Activated CD4-positive, alpha-beta T cell treated with anti-CD3 and anti-CD28 coated beads, Interleukin-2, amount 10 ng/mL, durations not matched to agents 24 days and 14 days (primary cell): ENCODE data around the gene TOB1. TPM values are rescaled to one million over a fixed set of nuclear protein-coding genes. Genes with fewer than 3 reads are reported as not detected.
"Not testable (repeated sequence)": the region's sequence is repeated elsewhere in the genome, so short reads cannot be mapped to it uniquely, and the experiment has no call there.

Source experiments
- DNase-seq: peaks from one replicate; pipeline ENCODE4 v3.0.0; 2022
- H3K27ac Mint-ChIP-seq: one replicate; pipeline ENCODE4 v1.8.0; 2022; ENCODE audit warnings: mild to moderate bottlenecking, mixed read lengths
- H3K27me3 Mint-ChIP-seq: one replicate; pipeline ENCODE4 v1.8.0; 2022; ENCODE audit warnings: mixed read lengths
- H3K36me3 Mint-ChIP-seq: one replicate; pipeline ENCODE4 v1.8.0; 2022; ENCODE audit warnings: low read depth, mild to moderate bottlenecking, mixed read lengths
- H3K4me1 Mint-ChIP-seq: one replicate; pipeline ENCODE4 v1.8.0; 2021; ENCODE audit warnings: mixed read lengths
- H3K4me3 Mint-ChIP-seq: one replicate; pipeline ENCODE4 v1.8.0; 2022; ENCODE audit warnings: mild to moderate bottlenecking, moderate library complexity, mixed read lengths
- H3K9me3 Mint-ChIP-seq: one replicate; pipeline ENCODE4 v1.8.0; 2021; ENCODE audit warnings: mixed read lengths
- intact Hi-C: fragments of 100-400 bp; cut with micrococcal nuclease; formaldehyde crosslinking; loops from one replicate; pipeline ENCODE4 v1.15.1; 2023
- total RNA-seq: library from RNA; stranded (reverse); gene quantifications from 2 replicates; pipeline ENCODE4 v1.2.3, GENCODE V29; 2022

TOB1 gene
- total RNA-seq, 1 donor from 2014 or later, result 30.1 TPM

DNA sequence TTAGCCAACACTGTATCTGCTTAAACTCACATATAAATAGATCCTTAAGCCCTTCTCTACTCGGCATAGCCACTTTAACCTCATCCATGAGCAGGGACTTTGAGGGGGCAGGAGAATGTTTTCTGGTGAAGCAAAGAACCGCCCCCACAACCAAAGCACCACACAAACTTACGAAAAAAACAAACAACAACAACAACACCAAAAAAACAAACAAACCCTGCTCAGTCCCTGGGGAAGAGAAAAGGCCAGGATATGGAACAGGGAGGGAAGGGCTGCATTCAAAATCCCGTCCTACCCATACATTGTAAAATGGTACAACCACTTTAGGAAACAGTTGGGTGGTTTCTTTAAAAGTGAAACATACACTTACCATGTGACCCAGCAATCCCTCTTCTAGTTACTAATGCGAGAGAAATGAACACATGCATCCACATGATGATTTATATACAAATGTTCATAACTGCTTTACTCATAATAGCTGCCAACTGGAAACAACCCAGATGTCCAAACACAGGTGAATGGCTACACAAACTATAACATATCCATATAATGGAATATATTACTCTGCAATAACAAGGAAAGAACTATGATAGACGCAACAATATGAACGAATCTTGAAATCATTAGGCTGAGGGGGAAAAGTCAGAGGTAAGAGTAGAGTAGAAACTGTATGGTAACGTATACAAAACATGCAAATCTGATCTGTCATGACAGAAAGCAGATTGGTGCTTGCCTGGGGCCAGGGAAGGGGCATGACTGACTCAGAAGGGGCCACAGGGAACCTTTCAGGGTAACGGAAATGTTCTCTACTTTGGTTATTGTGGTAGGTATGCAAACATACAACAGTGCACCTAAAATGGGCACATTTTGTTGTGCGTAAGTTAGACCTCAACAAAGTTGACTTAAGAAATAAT is 37.7 kb upstream of the TOB1 start:
- no peaks in the 10 kb centered on the region for H3K9me3 Mint-ChIP-seq
- H3K4me1 Mint-ChIP-seq, result peaks cover 31% of the 10 kb centered on the region
- DNase-seq, result no peak
- H3K27me3 Mint-ChIP-seq, result no peaks in the 10 kb centered on the region
- no peak overlapping the region for H3K4me3 Mint-ChIP-seq
- no peaks in the 10 kb centered on the region for H3K36me3 Mint-ChIP-seq
- intact Hi-C loops, result loop anchor here (5.0 kb wide), 2 partner anchors 37 to 38 kb away; partner anchors contain the start of gene TOB1
- H3K27ac Mint-ChIP-seq, result no peak overlapping the region

DNA sequence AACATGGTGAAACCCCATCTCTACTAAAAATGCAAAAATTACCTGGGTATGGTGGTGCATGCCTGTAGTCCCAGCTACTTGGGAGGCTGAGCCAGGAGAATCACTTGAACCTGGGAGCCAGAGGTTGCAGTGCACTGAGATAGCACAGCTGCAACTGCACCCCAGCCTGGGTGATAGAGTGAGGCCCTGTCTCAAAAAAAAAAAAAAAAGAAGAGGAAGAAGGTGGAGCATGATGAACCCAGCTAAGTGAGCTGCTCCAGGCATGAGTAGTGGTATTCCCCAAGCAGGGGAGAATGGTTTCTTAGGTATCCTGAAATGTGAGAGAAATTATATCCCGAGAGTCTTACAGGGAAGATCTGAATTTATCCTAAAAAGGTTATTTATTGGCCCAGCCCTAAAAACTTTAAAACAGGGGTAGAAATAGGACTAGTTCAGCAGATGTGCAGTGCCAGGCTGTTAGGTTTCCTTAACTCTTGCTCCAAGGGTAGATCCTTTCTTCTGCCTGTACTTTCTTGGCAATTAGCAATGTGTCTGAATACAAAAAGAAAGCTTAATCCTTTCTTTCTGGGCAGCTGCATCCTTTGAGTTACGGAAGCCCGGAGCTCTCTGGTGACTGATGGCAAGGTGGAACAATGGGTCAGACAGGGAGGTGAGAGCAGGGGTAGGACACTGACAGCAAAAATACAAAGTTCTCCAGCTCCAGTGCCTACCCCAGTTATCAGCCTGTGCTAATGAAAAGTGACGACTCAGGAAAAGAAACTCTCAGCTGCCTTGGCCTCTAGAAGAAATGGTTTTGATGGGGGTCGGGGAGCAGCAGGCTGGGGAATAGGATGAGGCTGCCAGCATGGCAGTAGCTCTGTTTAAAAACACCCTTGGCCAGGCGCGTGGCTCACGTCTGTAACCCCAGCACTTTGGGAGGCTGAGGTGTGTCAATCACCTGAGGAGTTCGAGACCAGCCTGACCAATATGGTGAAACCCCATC is 36.5 kb upstream of the TOB1 start:
- peaks cover 25% of the 10 kb centered on the region for H3K4me1 Mint-ChIP-seq
- no peak for DNase-seq
- H3K27me3 Mint-ChIP-seq, result no peaks in the 10 kb centered on the region
- intact Hi-C loops, result loop anchor here (5.0 kb wide), 2 partner anchors 35 to 40 kb away; partner anchors contain the start of gene TOB1
- H3K4me3 Mint-ChIP-seq, result no peak overlapping the region
- H3K9me3 Mint-ChIP-seq, result no peaks in the 10 kb centered on the region
- no peak overlapping the region for H3K27ac Mint-ChIP-seq
- H3K36me3 Mint-ChIP-seq, result no peaks in the 10 kb centered on the region

DNA sequence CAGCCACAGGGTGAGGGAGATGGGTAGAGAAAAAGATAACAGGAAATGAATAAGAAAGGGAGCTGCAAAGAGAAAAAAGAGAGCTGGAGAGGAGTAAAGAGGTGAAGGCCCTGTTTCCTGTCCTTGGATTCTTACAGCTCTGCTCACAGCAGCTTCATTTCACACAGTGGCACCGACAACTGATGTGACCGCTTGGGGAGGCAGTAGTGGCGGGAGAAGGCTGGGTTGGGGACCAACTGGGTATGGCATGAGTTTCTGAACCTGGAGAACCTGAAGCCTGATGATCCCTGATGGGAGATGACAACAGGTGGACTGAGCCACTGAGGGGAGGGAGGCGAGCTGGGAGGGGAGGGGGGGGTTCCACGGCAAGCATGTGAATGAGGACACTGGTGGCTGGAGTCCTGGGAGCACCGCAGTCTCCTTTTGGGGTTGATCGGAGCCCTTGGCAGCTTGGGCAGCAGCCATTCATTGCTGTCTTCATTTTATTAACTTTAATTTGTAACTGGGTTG is 34.3 kb upstream of the TOB1 start:
- no peak overlapping the region for H3K27ac Mint-ChIP-seq
- no peak for DNase-seq
- peaks cover 1% of the 10 kb centered on the region for H3K27me3 Mint-ChIP-seq

DNA sequence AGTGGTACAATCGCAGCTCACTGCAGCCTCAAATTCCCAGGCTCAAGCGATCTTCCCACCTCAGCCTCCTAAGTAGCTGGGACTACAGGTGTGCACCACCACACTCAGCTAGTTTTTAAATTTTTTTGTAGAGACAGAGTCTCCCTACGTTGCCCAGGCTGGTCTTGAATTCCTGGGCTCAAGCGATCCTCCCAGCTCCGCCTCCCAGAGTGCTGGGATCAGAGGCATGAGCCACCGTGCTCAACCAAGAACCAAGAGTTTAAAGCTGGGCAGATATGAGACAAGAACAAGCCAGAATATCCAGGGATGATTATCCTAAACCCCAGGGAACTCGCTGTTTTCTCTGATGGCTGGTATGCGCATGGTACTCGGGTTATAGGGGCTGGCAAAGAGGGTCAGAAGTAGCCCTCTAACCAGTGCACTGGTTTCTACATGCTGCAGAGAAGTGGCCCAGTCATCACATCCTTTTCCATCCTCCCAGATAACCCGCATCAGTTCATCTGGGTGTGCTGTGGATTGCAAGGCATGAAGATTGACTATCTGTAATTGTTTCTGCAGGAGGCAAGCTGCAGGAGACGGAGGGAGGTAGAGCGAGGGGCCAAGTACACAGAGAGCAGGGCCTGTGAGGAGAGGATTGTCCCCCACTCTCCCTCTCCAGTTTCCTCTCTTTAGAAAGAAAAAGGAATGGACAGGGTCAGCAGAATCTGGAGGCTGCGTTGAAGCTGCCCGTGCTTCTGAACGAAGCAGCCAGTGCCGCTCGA is 33.6 kb upstream of the TOB1 start:
- Mint-ChIP-seq H3K4me3 (no peak overlapping the region), H3K27me3 (peaks cover 6% of the 10 kb centered on the region), H3K36me3 (no peaks in the 10 kb centered on the region), H3K4me1 (peaks cover 24% of the 10 kb centered on the region), H3K9me3 (no peaks in the 10 kb centered on the region), H3K27ac (no peak overlapping the region)
- no peak for DNase-seq
- intact Hi-C loops, result loop anchor here (5.0 kb wide), 2 partner anchors 32 to 43 kb away; partner anchors contain the start of gene TOB1

More for the DNA sequence above, 34.3 kb upstream of the TOB1 start:
- no peaks in the 10 kb centered on the region for H3K36me3 Mint-ChIP-seq
- H3K4me1 Mint-ChIP-seq, result peaks cover 24% of the 10 kb centered on the region
- H3K4me3 Mint-ChIP-seq, result no peak overlapping the region
- intact Hi-C loops, result loop anchor here (5.0 kb wide), 2 partner anchors 33 to 42 kb away; partner anchors contain the start of gene TOB1
- H3K9me3 Mint-ChIP-seq, result no peaks in the 10 kb centered on the region

DNA sequence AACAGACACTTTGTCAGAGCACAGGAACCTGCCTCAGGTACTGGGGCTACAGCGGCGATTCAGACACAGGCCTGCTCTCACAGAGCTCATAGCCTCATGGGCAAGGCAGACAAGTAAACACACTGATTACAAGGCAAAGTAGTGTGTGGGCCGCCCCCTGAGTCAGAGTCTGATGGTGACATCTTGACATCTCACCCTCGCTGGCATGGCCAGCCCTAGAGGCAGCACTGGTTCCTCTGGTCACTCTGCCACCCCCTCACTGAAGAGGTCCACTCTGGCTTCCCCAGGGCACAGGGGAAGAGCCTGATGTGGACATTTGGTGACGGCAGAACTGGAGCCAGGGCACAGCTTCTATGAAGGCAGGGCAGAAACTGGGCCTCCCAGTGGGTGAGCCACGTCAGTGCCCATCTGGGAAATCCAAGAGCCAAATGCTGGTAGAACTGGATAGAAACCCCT is 32.9 kb upstream of the TOB1 start:
- Mint-ChIP-seq H3K36me3 (no peaks in the 10 kb centered on the region), H3K27me3 (peaks cover 7% of the 10 kb centered on the region), H3K4me1 (peaks cover 23% of the 10 kb centered on the region), H3K27ac (no peak overlapping the region), H3K4me3 (no peak overlapping the region), H3K9me3 (no peaks in the 10 kb centered on the region)
- DNase-seq, result no peak
- intact Hi-C loops, result no loop called here

DNA sequence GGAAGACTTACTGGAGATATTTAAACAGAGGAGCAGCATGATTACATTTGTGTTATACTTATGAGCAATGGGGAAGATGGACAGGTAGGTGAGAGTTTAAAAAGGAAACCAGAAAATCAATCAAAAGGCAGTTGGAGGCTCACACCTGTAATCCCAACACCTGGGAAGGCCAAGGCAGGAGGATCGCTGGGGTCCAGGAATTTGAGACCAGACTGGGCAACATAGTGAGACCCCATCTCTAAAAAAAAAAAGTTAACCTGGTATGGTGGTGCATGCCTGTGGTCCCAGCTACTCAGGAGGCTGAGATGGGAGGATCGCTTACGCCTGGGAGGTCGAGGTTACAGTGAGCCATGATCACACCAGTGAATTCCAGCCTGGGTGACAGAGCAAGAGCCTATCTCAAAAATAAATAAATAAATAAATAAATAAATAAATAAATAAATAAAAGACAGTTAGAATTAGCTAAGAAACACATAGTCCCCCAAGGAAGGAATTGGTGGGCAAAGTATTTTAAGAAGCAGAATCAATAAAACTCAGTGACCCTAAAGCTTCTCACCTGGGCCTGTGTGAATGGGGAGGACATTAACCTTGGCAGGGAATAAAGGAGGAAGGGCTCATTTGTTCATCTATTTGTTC is 32.3 kb upstream of the TOB1 start:
- Mint-ChIP-seq H3K4me3 (no peak overlapping the region), H3K27me3 (peaks cover 7% of the 10 kb centered on the region), H3K27ac (no peak overlapping the region), H3K9me3 (no peaks in the 10 kb centered on the region), H3K36me3 (no peaks in the 10 kb centered on the region), H3K4me1 (peaks cover 18% of the 10 kb centered on the region)
- intact Hi-C loops, result no loop called here
- DNase-seq, result no peak

DNA sequence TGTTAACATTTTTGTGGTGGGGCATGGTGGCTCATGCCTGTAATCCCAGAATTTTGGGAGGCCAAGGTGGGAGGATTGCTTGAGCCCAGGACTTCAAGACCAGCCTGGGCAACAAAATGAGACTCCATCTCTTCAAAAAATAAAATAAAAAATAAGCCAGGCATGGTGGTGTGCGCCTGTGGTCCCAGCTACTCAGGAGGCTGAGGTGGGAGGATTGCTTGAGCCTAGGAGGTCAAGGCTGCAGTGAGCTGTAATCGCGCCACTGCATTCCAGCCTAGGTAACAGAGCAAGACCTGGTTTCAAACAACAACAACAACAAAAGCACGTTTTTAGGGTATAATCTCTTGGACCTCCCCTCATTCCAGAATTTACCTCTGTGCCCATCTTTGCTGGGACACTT is 28.4 kb upstream of the TOB1 start:
- intact Hi-C loops, H3K27ac Mint-ChIP-seq, H3K9me3 Mint-ChIP-seq, H3K4me1 Mint-ChIP-seq, H3K36me3 Mint-ChIP-seq, H3K4me3 Mint-ChIP-seq, DNase-seq: not testable (repeated sequence)
- peaks cover 15% of the 10 kb centered on the region for H3K27me3 Mint-ChIP-seq

DNA sequence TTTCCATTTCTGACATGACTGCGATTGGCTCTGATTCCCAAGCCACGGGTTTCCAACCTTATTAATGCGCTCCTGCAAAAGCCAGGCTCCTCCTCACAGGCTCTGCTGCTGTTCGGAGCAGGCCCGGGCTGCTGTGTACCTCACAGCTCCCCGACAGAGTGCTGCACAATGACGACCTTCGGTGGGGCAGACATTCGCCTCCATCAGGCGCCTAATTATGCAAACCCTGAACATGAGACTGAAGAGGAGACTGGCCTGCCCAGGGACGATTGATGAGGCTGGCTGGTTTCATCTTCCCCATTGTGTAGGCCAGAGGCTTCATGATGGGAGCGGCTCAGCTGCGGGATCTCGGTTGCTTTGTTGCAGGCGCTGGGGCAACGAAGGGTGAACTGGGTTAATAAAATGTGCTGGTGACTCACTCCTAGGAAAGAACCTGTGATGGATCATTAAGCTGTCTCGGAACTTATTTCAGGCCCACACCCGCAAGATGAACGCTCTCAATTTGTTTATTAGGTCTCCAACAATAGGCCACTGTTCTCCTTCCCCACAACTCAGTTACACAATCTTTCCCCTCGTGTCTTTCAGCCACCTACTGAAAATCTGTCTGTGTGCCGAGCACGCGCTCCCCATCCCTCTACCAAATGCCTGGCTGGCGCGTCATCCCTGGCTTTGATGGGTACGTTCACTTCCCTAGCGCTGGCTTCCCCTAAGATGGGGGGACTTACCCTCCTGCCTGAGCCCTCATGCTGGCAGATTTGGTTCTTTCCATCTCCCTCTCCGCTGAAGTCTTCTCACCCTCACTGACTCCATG is 27.2 kb upstream of the TOB1 start:
- Mint-ChIP-seq H3K4me1 (no peaks in the 10 kb centered on the region), H3K27me3 (peaks cover 18% of the 10 kb centered on the region), H3K9me3 (no peaks in the 10 kb centered on the region), H3K4me3 (no peak overlapping the region), H3K27ac (no peak overlapping the region), H3K36me3 (no peaks in the 10 kb centered on the region)
- intact Hi-C loops, result no loop called here
- no peak for DNase-seq

DNA sequence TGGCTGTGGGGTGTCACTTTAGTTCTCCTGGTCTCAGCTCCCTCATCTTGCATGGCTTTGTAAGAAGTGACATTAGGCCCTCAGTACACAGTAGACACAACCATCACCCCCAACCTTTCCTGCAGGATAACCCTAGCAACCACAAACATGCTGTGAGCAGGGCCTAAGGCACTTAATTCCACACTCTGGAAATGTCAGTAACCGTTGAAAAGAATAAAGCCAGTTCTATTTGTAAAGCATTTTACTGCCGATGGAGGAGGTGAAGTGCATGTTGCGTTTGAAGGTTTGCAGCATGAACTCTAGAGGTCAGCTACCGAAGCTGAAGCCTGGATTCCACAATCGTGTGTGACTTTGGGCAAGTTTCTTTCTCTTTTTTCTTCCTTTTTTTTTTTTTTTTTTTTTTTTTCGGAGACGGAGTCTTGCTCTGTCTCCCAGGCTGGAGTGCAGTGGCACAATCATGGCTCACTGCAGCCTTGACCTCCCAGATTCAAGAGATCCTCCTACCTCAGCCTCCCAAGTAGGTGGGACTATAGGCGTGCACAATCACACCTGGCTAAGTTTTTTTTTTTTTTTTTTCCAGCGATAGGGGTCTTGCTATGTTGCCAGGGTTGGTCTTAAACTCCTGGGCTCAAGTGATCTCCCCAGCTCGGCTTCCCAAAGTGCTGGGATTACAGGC is 26.1 kb upstream of the TOB1 start:
- intact Hi-C loops, result no loop called here
- no peaks in the 10 kb centered on the region for H3K36me3 Mint-ChIP-seq

DNA sequence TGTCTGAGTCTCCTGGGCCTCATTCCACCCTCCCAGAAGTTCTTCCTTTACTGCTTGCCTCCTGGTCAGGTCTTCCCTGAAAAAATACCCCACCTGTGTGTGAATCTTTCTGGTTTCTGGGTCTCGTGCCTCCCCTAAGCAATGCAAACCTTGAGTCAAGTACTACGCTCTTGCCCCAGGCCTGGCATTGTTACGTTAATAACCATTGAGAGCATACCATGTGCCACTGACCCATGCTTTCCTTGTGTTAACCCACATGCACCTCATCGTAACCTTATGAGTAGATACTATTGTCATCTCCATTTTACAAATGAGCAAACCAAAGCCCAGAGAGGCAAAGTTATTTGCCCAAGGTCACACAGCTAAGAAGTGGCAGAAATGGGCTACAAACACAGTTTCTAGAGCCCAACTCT is 25.4 kb upstream of the TOB1 start:
- no peak for DNase-seq
- no peak overlapping the region for H3K4me3 Mint-ChIP-seq
- no peaks in the 10 kb centered on the region for H3K9me3 Mint-ChIP-seq
- intact Hi-C loops, result no loop called here
- H3K4me1 Mint-ChIP-seq, result peaks cover 9% of the 10 kb centered on the region
- H3K36me3 Mint-ChIP-seq, result no peaks in the 10 kb centered on the region
- peaks cover 25% of the 10 kb centered on the region for H3K27me3 Mint-ChIP-seq
- H3K27ac Mint-ChIP-seq, result no peak overlapping the region

More for the DNA sequence above, 26.1 kb upstream of the TOB1 start:
- no peaks in the 10 kb centered on the region for H3K9me3 Mint-ChIP-seq
- peaks cover 21% of the 10 kb centered on the region for H3K27me3 Mint-ChIP-seq
- no peak overlapping the region for H3K27ac Mint-ChIP-seq
- H3K4me1 Mint-ChIP-seq, result peaks cover 4% of the 10 kb centered on the region
- H3K4me3 Mint-ChIP-seq, result no peak overlapping the region
- DNase-seq, result no peak

DNA sequence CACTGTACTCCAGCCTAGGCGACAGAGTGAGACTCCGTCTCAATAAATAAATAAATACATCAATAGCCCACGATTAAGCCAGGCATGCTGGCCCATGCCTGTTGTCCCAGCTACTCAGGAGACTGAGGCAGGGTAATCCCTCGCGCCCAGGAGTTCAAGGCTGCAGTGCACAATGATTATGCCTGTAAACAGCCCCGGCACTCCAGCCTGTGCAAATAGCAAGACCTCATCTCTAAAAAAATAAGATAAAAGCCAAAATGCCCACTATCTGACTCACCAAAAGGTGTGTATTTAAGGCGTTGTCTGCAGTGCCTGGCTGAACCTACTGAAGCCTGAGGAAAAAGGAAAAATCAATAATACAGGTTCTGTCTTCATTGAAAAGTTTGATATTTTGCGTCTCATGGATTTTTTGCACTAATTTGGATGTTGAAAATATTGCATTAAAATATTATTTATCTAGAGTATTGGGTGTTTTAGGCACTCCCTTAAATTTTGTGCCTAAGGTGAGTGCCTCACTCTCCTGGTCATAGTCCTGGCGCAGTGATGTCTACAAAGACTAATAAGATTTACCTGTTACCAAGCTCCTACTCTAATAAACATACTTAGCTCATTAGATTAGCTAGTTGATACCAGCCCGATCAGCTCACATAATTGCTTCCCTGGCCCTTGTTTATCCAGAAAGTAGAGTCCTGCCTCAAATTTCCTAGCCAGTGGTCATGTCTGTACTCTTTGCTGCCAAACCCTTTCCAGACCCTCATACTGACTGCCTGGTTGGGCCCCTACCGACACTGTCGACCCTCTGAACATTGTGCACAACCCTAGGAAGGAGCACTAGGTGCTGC is 24.7 kb upstream of the TOB1 start:
- peaks cover 25% of the 10 kb centered on the region for H3K27me3 Mint-ChIP-seq
- H3K4me1 Mint-ChIP-seq, result peaks cover 9% of the 10 kb centered on the region
- H3K36me3 Mint-ChIP-seq, result no peaks in the 10 kb centered on the region
- intact Hi-C loops, result no loop called here
- H3K27ac Mint-ChIP-seq, result no peak overlapping the region
- DNase-seq, result no peak
- H3K4me3 Mint-ChIP-seq, result no peak overlapping the region
- H3K9me3 Mint-ChIP-seq, result no peaks in the 10 kb centered on the region
